ENCODE data around the gene PREB. TPM values are rescaled to one million over a fixed set of nuclear protein-coding genes. Genes with fewer than 3 reads are reported as not detected.

PREB gene
- total RNA-seq, 2 donors from 2014 or later, result 50.5 to 53.5 TPM

GRCh38 chr2:27093430-27094352 is 40.7 kb downstream of the PREB start:
- 90 to 98% methylated on average over 4 to 6 of the region's 6 CpGs for WGBS, 2 experiments (ENCODE audit: insufficient coverage in 1 of 2, insufficient read length in 1 of 2)
- Histone ChIP-seq H3K4me1 (ENCODE audit: control insufficient read depth, insufficient read depth, low read length) (peaks cover 5% of the 10 kb centered on the region), H3K36me3 (ENCODE audit: control insufficient read depth, insufficient read depth, low read length) (no peaks in the 10 kb centered on the region), H3K27me3 (ENCODE audit: control insufficient read depth, insufficient read depth, low read length, poor library complexity, severe bottlenecking) (peaks cover 5% of the 10 kb centered on the region), H3K4me3 (ENCODE audit: low read length) (no peak overlapping the region), H3K9me3 (ENCODE audit: control insufficient read depth, low read length) (no peaks in the 10 kb centered on the region), H3K9ac (ENCODE audit: extremely low read depth, low read length, poor library complexity, severe bottlenecking) (no peak overlapping the region), H3K27ac (ENCODE audit: low read depth, low read length) (no peak overlapping the region)
- no peak for TF ChIP-seq CTCF (conservative IDR thresholded peaks at IDR 0.05)
- no peaks in the 10 kb centered on the region for H3K36me3 Mint-ChIP-seq (ENCODE audit: low read depth)
- peaks cover 4% of the 10 kb centered on the region for H3K4me1 Mint-ChIP-seq
- no peak overlapping the region for H3K4me3 Mint-ChIP-seq
- no peak overlapping the region for H3K27ac Mint-ChIP-seq
- peaks cover 3% of the 10 kb centered on the region for H3K27me3 Mint-ChIP-seq (ENCODE audit: insufficient read depth)
- H3K9me3 Mint-ChIP-seq, result no peaks in the 10 kb centered on the region
- DNase-seq, result no peak

DNA sequence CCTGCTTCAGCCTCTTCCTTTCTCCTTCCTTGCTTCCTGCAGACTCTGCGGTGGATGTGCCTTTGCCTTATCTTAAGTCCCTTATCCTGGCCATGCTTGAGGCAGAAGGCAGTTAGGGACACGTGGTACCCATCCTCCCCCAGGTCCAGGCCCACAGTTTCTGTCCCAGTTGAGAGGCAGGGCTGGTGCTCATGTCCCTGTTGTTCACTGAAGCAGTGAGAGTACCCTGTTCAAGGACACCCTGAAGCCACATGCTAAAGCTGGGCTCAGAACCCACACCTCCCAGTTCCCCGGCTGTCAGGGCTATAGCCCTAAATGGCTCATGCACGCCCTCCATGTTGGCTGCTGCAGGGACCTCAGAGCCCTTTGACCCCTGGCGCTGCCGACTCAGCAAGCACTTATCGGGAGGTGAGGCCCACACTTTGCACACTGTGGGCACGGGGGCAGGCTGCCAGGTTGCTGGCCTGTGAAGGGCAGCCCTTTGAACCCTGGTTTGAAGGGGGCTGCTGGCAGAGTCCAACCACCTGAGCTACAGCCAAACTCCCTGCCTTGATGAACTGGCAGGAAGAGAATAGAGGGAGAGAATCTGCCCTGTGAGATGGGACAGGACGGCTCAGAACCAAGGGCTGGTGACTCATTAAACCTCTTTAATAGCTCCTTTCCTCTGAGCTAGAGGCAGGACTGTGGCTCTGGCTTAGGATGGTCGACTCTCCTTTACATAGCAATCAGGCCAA is 41.6 kb downstream of the PREB start:
- peaks cover 4% of the 10 kb centered on the region for H3K4me1 Mint-ChIP-seq
- no peak for TF ChIP-seq CTCF (conservative IDR thresholded peaks at IDR 0.05)
- H3K27ac Mint-ChIP-seq, result no peak overlapping the region
- no peak overlapping the region for H3K4me3 ChIP-seq (ENCODE audit: low read length)
- no peaks in the 10 kb centered on the region for H3K36me3 Mint-ChIP-seq (ENCODE audit: low read depth)
- H3K9me3 ChIP-seq (ENCODE audit: control insufficient read depth, low read length), result no peaks in the 10 kb centered on the region
- H3K27me3 ChIP-seq (ENCODE audit: control insufficient read depth, insufficient read depth, low read length, poor library complexity, severe bottlenecking), result peaks cover 13% of the 10 kb centered on the region
- no peak overlapping the region for H3K27ac ChIP-seq (ENCODE audit: low read depth, low read length)
- H3K36me3 ChIP-seq (ENCODE audit: control insufficient read depth, insufficient read depth, low read length), result no peaks in the 10 kb centered on the region
- DNase-seq, result no peak
- H3K9me3 Mint-ChIP-seq, result no peaks in the 10 kb centered on the region
- H3K4me3 Mint-ChIP-seq, result no peak overlapping the region
- 84 to 85% methylated on average over 6 to 10 of the region's 10 CpGs for WGBS, 2 experiments (ENCODE audit: insufficient coverage in 1 of 2, insufficient read length in 1 of 2)
- H3K27me3 Mint-ChIP-seq (ENCODE audit: insufficient read depth), result peaks cover 12% of the 10 kb centered on the region
- peaks cover 5% of the 10 kb centered on the region for H3K4me1 ChIP-seq (ENCODE audit: control insufficient read depth, insufficient read depth, low read length)
- H3K9ac ChIP-seq (ENCODE audit: extremely low read depth, low read length, poor library complexity, severe bottlenecking), result no peak overlapping the region

- no peak overlapping the region for H3K4me3 Mint-ChIP-seq
- Histone ChIP-seq H3K9ac (ENCODE audit: extremely low read depth, low read length, poor library complexity, severe bottlenecking) (no peak overlapping the region), H3K4me1 (ENCODE audit: control insufficient read depth, insufficient read depth, low read length) (peaks cover 5% of the 10 kb centered on the region), H3K36me3 (ENCODE audit: control insufficient read depth, insufficient read depth, low read length) (no peaks in the 10 kb centered on the region), H3K4me3 (ENCODE audit: low read length) (no peak overlapping the region), H3K9me3 (ENCODE audit: control insufficient read depth, low read length) (no peaks in the 10 kb centered on the region), H3K27ac (ENCODE audit: low read depth, low read length) (no peak overlapping the region), H3K27me3 (ENCODE audit: control insufficient read depth, insufficient read depth, low read length, poor library complexity, severe bottlenecking) (peaks cover 22% of the 10 kb centered on the region)
- H3K27ac Mint-ChIP-seq, result no peak overlapping the region
- H3K27me3 Mint-ChIP-seq (ENCODE audit: insufficient read depth), result peaks cover 20% of the 10 kb centered on the region
- no peak for DNase-seq
- no peaks in the 10 kb centered on the region for H3K9me3 Mint-ChIP-seq
- TF ChIP-seq CTCF (conservative IDR thresholded peaks at IDR 0.05), result no peak
- H3K36me3 Mint-ChIP-seq (ENCODE audit: low read depth), result no peaks in the 10 kb centered on the region
- H3K4me1 Mint-ChIP-seq, result peaks cover 4% of the 10 kb centered on the region
- 86 to 90% methylated on average over 16 to 25 of the region's 25 CpGs for WGBS, 2 experiments (ENCODE audit: insufficient coverage in 1 of 2, insufficient read length in 1 of 2)
These were observed 42.4 kb downstream of the PREB start for GRCh38 chr2:27091746-27092695.
